ENCODE results near the gene CHRDL2. TPM values are rescaled to one million over a fixed set of nuclear protein-coding genes. Genes with fewer than 3 reads are reported as not detected.

CHRDL2 gene
- total RNA-seq, 2 experiments from 2014 or later: not detected

GRCh38 chr11:74671520-74672196 is 59.6 kb downstream of the CHRDL2 start:
- BruUV-seq (replicated peaks): no TSS peak
- no peak for DNase-seq (ENCODE audit: low spot score)
- Histone ChIP-seq H3K79me2 (ENCODE audit: insufficient read depth, low read depth, low read length) (no peaks in the 10 kb centered on the region), H3K4me2 (ENCODE audit: low read length) (no peak overlapping the region), H4K20me1 (ENCODE audit: insufficient read depth, low read length) (no peaks in the 10 kb centered on the region), H3K4me3 (ENCODE audit: low read depth, low read length, poor library complexity, severe bottlenecking) (no peak overlapping the region), H3K27ac (ENCODE audit: low read depth, low read length, poor library complexity, severe bottlenecking) (no peak overlapping the region), H3K36me3 (ENCODE audit: insufficient read depth, low read length) (no peaks in the 10 kb centered on the region), H3K9me2 (ENCODE audit: insufficient read depth, low read length) (no peaks in the 10 kb centered on the region), H3K4me1 (ENCODE audit: insufficient read depth, low read length, poor library complexity, severe bottlenecking) (no peaks in the 10 kb centered on the region), H2AFZ (ENCODE audit: low read length) (no peak overlapping the region), H3K9me3 (ENCODE audit: low read length) (no peaks in the 10 kb centered on the region)
- ChIA-PET CTCF (ENCODE audit: unreplicated experiment) (no interaction called here), POLR2A (no interaction called here)
- TF ChIP-seq, protein P1, sequence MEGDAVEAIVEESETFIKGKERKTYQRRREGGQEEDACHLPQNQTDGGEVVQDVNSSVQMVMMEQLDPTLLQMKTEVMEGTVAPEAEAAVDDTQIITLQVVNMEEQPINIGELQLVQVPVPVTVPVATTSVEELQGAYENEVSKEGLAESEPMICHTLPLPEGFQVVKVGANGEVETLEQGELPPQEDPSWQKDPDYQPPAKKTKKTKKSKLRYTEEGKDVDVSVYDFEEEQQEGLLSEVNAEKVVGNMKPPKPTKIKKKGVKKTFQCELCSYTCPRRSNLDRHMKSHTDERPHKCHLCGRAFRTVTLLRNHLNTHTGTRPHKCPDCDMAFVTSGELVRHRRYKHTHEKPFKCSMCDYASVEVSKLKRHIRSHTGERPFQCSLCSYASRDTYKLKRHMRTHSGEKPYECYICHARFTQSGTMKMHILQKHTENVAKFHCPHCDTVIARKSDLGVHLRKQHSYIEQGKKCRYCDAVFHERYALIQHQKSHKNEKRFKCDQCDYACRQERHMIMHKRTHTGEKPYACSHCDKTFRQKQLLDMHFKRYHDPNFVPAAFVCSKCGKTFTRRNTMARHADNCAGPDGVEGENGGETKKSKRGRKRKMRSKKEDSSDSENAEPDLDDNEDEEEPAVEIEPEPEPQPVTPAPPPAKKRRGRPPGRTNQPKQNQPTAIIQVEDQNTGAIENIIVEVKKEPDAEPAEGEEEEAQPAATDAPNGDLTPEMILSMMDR (conservative IDR thresholded peaks at IDR 0.05; ENCODE audit: low read length): no peak
- TF ChIP-seq EZH2phosphoT487 (IDR thresholded peaks at IDR 0.05; ENCODE audit: borderline replicate concordance, low read depth, low read length): no peak
- intact Hi-C loops (cut with micrococcal nuclease; ENCODE audit: unreplicated experiment): loop anchor here (10.0 kb wide), 1 partner anchor 57 kb away; no protein-coding TSS in a partner anchor

DNA sequence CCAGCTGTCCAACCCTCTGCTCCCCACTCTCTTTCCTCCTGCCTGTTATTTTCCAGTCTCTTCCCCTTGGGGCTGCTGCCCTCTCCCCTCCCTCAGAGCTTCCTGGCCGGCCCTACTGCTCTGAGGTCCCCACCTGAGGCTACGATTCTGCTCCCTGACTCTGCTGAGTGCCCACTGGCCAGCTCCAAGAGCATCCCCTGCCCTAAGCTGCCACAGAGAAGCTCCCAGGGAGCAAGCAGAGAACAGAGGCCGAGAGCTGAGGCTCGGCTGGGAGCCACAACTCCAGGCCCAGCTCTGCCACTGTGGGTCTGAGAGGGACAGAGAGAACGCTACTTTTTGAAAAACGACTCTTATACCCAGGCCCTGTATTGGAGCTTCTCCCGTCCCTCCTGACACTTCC is 61.1 kb downstream of the CHRDL2 start:
- no peaks in the 10 kb centered on the region for H3K36me3 ChIP-seq (ENCODE audit: insufficient read depth, low read length)
- H3K4me2 ChIP-seq (ENCODE audit: low read length): no peak overlapping the region
- POLR2A ChIA-PET: no interaction called here
- no peaks in the 10 kb centered on the region for H3K4me1 ChIP-seq (ENCODE audit: insufficient read depth, low read length, poor library complexity, severe bottlenecking)
- H4K20me1 ChIP-seq (ENCODE audit: insufficient read depth, low read length): no peaks in the 10 kb centered on the region
- no peaks in the 10 kb centered on the region for H3K79me2 ChIP-seq (ENCODE audit: insufficient read depth, low read depth, low read length)
- no peak overlapping the region for H3K4me3 ChIP-seq (ENCODE audit: low read depth, low read length, poor library complexity, severe bottlenecking)
- CTCF ChIA-PET (ENCODE audit: unreplicated experiment): interaction anchor here (0.6 kb wide), 1 partner anchor 103 kb away, joined by 3 read pairs; no protein-coding TSS in a partner anchor
- no TSS peak for BruUV-seq (replicated peaks)
- no peak overlapping the region for H3K27ac ChIP-seq (ENCODE audit: low read depth, low read length, poor library complexity, severe bottlenecking)
- no peak for TF ChIP-seq EZH2phosphoT487 (IDR thresholded peaks at IDR 0.05; ENCODE audit: borderline replicate concordance, low read depth, low read length)
- TF ChIP-seq, protein P1 (conservative IDR thresholded peaks at IDR 0.05; ENCODE audit: low read length): no peak
- intact Hi-C loops (cut with micrococcal nuclease; ENCODE audit: unreplicated experiment): loop anchor here (10.0 kb wide), 1 partner anchor 55 kb away; no protein-coding TSS in a partner anchor
- DNase-seq (ENCODE audit: low spot score): no peak
- no peaks in the 10 kb centered on the region for H3K9me2 ChIP-seq (ENCODE audit: insufficient read depth, low read length)
- H3K9me3 ChIP-seq (ENCODE audit: low read length): no peaks in the 10 kb centered on the region
- no peak overlapping the region for H2AFZ ChIP-seq (ENCODE audit: low read length)
